Colonic mucosa (tissue), 4 donors: ENCODE measurements around the gene SCFD2. TPM values are rescaled to one million over a fixed set of nuclear protein-coding genes. Genes with fewer than 3 reads are reported as not detected.

Experiments
- DNase-seq: peaks from one replicate; pipeline ENCODE4 v3.0.0-alpha.2; 2020
- H3K27ac ChIP-seq: fragments of 200-600 bp; one replicate; pipeline ENCODE4 v1.8.0; 2021
- H3K27me3 ChIP-seq: fragments of 200-600 bp; one replicate; pipeline ENCODE4 v1.8.0; 2021
- H3K36me3 ChIP-seq: fragments of 200-600 bp; one replicate; pipeline ENCODE4 v1.8.0; 2021
- H3K4me1 ChIP-seq: fragments of 200-600 bp; one replicate; pipeline ENCODE4 v1.8.0; 2021; ENCODE audit warnings: mild to moderate bottlenecking
- H3K4me3 ChIP-seq: fragments of 200-600 bp; one replicate; pipeline ENCODE4 v1.8.0; 2021
- H3K9ac ChIP-seq, 2 donors: one replicate each; pipeline ENCODE4 v1.7.0; 2013; ENCODE audit warnings: control low read depth in 2 of 2, low read depth in 2 of 2, low read length in 2 of 2
- H3K9me3 ChIP-seq: fragments of 200-600 bp; one replicate; pipeline ENCODE4 v1.8.0; 2021
- intact Hi-C: fragments of 100-400 bp; cut with DNase I; formaldehyde crosslinking; loops from one replicate; pipeline ENCODE4 v1.14.1; 2022
- total RNA-seq, 2 donors: library from RNA; stranded (reverse); fragmentation: NEBNext Ultra II Directional in 1 of 2; extraction: Animal tissue kit (Norgen Biotek cat#: 25700) in 1 of 2; gene quantifications; one replicate each; pipeline ENCODE4 v1.2.1, GENCODE V29; 2021
- TF ChIP-seq, protein P1 (sequence below): fragments of 200-600 bp; IDR thresholded peaks from one replicate; pipeline ENCODE4 v1.8.0; 2022; ENCODE audit warnings: antibody characterized with exemption, mild to moderate bottlenecking
- donor health status: healthy.
- donor health status: DM: no; HTN: no; CAD: no.
- donor health status: DM: no; HTN: no; CAD: no.

Gene SCFD2
- total RNA-seq, 2 donors from 2014 or later: 11.5 to 29.4 TPM

DNA sequence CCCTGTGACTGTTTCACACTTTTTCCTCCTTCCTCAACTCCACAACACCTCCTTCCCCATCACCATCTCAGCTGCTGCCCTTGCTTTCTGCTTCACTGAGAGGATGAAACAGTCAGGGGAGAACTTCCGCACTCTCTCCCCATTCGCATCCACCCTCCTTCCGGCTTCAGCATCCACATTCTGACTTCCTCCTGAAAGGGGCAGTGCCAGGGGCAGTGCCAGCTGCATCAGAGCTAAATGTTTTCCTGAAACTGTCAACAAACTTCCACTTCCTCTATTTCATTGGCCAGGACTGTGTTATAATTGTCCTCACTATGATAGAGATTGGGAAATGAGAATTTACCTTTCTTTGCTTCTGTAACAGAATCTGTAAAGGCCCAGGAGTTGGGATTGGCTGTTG is 521.9 kb downstream of the SCFD2 start:
- DNase-seq: no peak
- H3K36me3 ChIP-seq: no peaks in the 10 kb centered on the region
- no peak overlapping the region for H3K27ac ChIP-seq
- no peaks in the 10 kb centered on the region for H3K27me3 ChIP-seq
- H3K4me1 ChIP-seq: no peaks in the 10 kb centered on the region
- H3K9me3 ChIP-seq: no peaks in the 10 kb centered on the region
- H3K9ac ChIP-seq: no peak overlapping the region
- no peak overlapping the region for H3K4me3 ChIP-seq
- intact Hi-C loops: no loop called here
- TF ChIP-seq, protein P1, sequence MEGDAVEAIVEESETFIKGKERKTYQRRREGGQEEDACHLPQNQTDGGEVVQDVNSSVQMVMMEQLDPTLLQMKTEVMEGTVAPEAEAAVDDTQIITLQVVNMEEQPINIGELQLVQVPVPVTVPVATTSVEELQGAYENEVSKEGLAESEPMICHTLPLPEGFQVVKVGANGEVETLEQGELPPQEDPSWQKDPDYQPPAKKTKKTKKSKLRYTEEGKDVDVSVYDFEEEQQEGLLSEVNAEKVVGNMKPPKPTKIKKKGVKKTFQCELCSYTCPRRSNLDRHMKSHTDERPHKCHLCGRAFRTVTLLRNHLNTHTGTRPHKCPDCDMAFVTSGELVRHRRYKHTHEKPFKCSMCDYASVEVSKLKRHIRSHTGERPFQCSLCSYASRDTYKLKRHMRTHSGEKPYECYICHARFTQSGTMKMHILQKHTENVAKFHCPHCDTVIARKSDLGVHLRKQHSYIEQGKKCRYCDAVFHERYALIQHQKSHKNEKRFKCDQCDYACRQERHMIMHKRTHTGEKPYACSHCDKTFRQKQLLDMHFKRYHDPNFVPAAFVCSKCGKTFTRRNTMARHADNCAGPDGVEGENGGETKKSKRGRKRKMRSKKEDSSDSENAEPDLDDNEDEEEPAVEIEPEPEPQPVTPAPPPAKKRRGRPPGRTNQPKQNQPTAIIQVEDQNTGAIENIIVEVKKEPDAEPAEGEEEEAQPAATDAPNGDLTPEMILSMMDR: no peak

DNA sequence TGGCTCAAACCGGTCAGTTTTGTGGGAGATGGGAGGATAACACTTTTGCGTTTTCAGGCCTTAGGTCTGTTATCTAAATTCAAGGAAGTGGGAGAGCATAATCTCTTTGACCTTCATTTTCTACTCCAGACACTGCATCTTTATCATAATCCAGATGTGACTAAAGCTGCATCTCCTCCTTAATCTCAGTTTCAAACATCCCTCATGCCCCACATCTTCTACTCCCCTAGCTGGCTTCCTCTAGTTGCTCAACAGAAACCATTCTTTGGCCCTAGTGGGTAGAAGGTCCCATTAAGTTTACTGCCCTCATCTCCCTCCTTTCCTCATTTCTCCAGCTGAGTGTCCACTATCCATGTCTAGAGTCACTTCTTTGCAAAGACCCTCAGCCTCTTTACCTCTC is 522.5 kb downstream of the SCFD2 start:
- intact Hi-C loops: no loop called here
- DNase-seq: no peak
- Histone ChIP-seq H3K27me3 (no peaks in the 10 kb centered on the region), H3K9me3 (no peaks in the 10 kb centered on the region), H3K27ac (no peak overlapping the region), H3K4me3 (no peak overlapping the region), H3K9ac (no peak overlapping the region), H3K36me3 (no peaks in the 10 kb centered on the region), H3K4me1 (no peaks in the 10 kb centered on the region)
- TF ChIP-seq, protein P1: no peak

DNA sequence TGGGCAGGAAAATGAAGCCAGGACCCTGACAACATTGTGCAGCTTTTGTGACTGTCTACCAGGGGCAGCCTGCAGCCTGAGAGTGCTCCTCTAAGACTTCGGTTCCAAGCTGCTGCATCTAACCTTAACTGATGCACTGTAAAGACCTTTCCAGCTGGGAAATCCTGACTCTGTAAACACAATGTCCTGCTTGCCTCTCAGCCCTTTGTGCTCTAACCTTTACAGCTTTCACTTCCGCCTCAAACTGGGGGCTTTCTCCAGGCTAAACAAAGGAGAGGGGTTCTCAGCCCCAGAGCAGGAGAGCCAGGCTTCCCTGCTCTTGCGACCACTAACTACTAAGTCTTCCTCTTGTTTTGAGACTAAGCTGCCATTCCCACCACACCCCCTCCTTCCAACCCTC is 523.1 kb downstream of the SCFD2 start:
- TF ChIP-seq, protein P1: no peak
- DNase-seq: no peak
- H3K9ac ChIP-seq: no peak overlapping the region
- intact Hi-C loops: no loop called here
- H3K27ac ChIP-seq: no peak overlapping the region
- H3K4me3 ChIP-seq: no peak overlapping the region
- H3K36me3 ChIP-seq: no peaks in the 10 kb centered on the region
- no peaks in the 10 kb centered on the region for H3K9me3 ChIP-seq
- H3K27me3 ChIP-seq: no peaks in the 10 kb centered on the region
- H3K4me1 ChIP-seq: no peaks in the 10 kb centered on the region

DNA sequence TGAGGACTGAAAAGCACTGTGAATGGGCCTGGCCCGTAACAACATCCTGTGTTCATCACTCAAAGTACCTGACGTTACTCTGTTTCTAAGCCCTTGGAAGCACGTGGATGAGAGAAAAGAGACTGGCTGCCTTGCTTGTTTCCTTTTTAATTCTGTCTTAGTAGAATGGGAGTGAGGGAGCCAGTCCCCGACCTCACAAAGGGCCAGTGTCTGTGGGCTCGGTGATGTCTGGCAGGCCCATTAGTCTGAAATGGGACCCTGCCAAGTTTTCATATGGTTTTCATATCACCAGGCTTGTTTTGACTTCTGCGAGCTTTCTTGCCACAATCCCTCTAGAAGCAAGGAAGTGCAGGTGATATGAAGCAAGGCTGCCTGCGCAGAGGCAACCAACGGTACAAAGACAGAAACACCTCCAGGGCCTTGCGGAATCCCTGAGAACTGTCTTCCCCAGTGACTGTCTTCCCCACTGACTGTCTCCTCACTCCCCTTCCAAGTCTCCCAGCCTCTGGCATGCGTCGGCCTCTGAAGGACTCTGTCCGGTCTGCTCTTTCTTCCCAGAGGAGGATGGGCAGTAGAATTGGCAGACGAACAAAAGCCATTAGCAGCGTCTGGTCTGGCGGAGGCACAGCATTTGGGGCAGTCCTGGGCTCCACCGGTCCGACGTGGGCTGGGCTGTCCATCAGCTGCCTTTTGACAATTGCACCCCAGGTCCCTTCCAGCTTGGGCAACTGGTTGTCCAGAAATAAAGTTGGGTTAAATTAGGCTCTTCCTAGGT is 524.0 kb downstream of the SCFD2 start:
- DNase-seq: no peak
- Histone ChIP-seq H3K4me3 (no peak overlapping the region), H3K27ac (no peak overlapping the region), H3K9ac (no peak overlapping the region), H3K27me3 (no peaks in the 10 kb centered on the region), H3K9me3 (no peaks in the 10 kb centered on the region), H3K4me1 (no peaks in the 10 kb centered on the region), H3K36me3 (no peaks in the 10 kb centered on the region)
- intact Hi-C loops: no loop called here
- TF ChIP-seq, protein P1: no peak

DNA sequence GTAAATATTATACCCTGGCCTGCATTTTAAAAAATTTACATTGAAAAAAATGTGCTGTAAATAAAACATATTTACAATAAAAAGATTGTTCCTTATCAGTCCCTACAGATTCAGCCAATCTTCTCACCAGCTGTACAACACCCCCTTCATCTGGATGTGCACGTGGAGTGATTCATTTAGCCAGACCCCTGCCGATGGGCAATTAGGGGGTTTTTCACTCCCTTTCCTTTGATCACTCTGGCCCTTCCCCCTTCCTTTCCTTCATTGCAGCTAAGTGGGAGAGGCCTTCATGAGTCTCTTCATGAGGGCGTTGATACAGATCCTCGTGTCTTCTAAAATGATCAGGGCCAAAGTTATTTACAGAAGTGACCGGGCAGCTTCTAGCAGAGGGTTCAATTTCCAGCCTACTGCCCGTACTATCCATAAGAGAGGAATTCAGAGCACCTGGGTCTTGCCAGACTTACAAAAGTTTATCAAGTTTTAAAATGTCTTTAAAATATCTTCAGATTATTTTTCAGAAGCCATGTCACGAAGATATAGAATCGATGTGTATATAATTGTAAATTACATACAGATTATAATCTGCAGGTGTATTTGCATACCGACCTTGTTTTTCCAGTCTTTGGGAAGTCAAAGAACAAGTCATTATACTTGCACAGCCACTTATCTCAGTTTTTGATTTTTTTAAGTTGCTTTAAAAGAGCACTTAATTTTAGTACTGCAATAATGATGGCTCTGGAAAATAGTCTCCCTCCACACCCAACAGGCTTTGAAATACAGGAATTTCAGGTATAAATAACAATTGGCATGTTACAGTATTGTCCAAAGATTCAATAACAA is 525.1 kb downstream of the SCFD2 start:
- TF ChIP-seq, protein P1: no peak
- intact Hi-C loops: no loop called here
- Histone ChIP-seq H3K4me1 (no peaks in the 10 kb centered on the region), H3K27me3 (no peaks in the 10 kb centered on the region), H3K9me3 (no peaks in the 10 kb centered on the region), H3K36me3 (no peaks in the 10 kb centered on the region), H3K4me3 (no peak overlapping the region), H3K27ac (no peak overlapping the region), H3K9ac (no peak overlapping the region)
- no peak for DNase-seq
